NCI-H1694 (cell line): ENCODE measurements around the gene HS6ST1.

ENCODE experiments used
- DNase-seq: peaks from one replicate; lab custom pipeline; 2025; lab: John Stamatoyannopoulos, UW

Gene HS6ST1

DNA sequence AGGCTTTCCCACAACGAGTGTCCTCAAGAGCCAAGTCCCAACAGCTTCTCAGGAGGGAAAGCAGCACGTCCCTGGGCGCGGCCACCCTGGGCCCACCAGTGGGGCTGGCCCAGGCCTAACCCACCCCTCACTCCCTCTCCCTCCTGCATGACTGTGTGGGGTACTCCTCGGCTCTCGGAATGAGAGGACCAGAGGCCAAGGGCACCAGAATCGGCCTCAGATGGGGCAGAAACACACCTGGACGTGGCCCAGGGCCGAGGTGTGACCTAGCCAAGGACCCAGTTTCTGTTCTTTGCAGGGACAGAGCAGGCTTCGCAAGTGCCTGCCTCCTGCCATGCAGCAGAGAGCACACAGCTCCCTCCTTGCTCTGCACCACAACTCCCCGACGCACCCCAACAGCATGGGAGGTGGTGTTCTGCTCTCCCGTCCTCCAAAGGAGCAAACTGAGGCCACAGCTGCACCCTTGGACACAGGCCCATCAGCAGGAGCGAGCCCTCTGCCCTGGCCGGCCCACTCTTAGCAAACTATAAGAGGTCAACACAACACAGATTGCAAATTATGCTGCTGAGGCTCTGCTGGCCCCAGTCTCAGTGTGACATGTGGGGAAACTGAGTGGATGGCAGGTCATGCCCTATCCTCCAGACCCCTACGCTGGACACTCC lies 19.7 kb downstream of the HS6ST1 start:
- DNase-seq, result no peak

DNA sequence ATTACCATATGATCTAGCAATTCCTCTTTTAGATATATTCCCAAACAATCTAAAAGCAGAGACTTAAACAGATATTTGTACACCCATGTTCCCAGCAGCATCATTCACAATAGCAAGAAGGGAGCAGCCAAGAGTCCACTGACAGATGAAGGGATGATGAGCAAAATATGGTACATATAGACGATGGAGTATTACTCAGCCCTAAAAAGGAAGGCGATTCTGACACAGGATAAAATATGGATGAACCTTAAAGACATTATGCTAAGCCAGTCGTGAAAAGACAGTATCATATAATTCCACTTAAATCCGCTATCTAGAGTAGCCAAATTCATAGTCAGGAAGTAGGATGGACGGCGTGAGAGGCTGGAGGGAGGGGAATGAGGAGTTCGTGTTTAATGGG lies 20.4 kb downstream of the HS6ST1 start:
- no peak for DNase-seq

DNA sequence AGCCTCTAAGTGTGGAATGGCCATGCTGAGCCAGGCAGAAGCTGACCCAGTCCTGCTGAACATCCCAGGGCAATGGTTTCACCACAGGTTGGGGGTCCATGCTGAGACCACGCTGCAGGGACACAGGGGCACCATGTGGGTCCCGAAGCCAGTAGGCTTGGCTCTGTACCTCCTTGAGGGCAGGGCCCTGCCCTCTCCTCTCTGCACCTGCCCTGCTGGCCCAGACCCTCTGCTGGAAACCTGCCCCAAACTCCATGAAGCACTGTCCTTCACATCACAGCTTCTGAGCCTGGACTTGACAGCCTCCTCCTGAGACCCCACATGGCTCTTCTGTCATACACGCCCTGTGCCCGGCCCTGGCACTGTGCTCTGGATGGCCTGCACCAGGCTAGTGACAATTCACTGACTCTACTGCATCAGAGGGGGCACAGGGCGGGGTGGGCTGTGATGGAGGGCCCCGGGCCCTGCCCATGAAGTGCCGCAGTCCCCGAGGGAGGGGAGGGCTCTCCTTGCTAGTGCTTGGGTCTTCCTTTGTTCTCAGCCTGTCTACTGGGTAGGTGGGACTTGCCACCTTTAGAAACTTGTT lies 24.7 kb downstream of the HS6ST1 start:
- no peak for DNase-seq

DNA sequence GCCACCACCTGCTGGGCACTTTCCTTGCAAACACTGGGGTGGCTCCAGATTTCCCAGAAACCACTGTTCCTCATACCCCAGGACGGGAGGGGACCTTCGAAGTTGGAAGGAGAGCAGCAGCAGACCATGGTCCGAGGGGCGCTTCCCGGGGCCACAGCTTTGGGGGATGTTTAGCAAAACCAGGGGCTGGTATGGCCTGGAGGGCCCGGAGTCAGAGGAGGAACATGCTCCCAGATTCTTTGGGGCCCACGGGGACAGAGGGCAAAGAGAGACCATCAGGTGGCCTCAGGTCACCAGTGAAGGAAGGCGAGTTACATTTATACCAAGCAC lies 25.3 kb downstream of the HS6ST1 start:
- DNase-seq, result no peak

DNA sequence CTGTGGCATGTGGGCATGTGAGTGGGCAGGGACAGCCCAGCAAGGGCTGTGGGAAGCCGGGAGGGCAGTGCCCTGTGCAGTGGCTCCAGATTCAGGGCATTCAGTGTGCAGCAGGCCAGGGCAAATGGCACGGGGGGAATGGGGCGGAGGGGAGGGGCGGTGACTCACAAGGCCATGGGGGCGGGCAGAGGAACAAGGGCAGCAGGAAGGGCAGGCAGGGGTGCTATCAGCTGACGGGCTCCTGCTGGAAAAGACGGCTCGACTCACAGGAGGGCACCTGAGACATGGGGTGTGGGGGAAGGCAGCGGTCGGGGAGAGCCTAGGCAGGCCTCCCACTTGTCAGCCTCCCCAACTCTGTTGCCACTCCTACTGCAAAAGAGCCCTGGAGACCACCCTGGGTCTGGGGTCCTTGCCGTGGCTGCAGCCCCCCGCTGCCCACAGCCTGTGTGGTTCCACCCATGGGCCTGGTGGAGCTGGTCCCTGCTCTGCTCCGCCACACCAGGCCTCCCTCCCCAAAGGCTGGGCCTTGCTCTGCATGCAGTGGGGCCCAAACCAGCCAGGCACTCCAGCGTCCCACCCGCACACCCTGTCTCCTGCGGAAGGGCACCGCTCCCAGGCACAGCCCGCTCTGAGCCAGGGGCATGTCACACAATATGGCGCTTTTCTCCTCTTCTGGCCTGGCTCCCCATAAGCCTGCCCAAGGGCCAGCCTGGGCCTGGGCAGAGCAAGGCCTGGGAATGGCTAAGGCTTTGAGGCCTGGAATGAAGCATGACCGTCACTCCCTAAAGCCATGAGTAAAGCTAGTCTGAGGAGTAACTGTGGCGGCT lies 25.9 kb downstream of the HS6ST1 start:
- DNase-seq, result no peak

DNA sequence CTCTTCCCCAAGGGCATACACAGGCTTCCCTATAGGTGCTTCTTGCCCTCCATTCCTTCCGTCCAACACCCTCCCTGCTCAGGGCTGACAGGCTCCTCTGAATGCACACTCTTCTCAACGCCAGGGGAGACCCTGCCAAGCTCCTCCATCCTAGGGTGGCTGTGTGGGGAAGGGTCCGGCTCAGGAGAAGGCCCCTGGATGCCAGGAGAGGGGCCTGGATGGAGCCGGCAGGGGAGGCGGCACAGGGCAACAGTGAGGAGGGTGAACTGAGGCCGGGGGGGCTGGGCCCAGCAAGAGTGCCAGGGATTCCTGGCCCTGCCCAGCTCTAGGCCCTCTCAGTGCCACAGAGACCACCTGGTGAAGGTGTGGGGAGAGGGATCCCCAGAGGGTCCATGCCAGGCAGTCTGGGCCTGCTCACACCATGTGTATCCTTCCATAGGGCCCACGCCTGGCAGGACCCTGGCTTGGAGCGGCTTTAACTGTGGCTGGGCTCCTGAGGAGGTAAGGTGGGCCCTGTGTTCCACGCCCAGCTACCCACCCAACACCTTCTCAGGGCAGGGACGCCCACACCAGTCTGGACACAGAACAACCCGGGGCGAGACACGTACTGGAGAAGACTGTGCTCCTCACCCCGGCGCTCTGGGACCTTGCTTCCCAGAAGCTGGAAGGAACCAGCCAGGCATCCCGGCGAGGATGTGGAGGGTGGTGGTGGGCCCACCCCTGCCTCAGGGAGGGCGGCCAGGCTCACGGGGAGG lies 26.6 kb downstream of the HS6ST1 start:
- DNase-seq, result no peak

DNA sequence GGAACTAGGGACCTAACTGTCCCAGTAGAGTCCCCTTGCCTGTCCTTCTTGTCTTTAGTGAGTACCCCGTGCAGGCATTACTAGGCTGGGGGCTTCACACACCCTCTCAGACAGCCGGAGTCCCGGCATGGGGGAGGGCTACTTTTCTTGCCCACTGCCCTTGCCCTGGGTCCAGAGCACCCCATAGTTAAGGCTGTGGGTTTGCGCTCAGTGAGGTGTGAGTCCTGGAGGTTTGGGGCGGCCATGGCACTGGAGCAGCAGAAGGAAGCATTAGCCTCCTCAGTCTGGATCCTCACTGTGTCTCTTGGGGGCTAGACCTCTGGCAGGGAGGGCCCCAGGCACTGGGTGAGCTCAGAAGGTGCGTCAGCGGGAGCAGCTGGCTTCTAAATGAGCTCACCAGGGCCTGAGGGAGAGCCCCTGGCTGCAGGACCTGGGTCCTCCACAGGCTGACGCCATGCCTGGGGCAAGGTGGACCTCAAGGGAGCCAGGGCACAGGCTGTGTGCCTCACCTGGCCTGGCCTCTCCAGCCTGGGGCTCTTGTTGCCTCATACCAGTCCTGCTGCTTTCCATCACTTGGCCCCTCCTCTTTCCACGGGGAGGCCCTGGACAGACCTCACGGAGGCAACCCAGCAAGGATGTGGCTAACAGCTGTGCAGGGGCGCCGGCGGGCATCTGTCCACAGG lies 27.4 kb downstream of the HS6ST1 start:
- DNase-seq, result no peak

DNA sequence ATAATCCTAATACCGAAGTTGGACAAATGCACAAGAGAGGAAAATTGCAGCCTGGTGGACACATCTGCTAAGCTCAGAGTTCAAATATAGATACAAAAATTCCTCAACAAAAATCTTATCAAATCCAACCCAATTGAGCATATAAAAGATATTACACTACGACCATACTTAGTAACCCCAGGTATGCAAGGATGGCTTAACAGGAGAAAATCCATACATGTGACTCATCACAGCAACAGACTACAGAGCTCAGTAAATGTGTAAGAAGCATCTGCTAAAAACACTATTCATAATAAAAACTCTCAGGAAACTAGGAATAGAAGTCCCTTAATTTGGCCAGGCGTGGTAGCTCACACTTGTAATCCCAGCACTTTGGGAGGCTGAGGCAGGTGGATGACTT lies 28.3 kb downstream of the HS6ST1 start:
- DNase-seq, result no peak

DNA sequence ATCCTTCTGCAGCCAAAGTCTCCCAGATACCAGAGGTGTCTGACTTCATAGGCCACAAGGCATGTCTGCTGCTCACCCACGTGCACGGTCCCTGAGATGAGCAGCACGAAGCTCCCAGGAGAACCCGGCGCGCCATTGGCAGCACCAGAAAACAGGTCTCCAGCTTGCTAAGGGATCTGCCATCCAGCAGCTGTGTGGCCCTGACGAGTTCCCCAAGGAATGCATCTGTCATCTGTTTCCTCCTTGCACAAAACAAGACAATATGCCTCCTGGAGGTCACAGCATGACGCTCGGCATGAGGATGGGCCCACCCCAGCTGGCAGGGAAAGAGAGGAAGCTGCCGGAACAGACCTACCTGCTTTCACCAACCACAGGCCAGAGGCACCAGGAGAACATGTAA lies 29.2 kb downstream of the HS6ST1 start:
- DNase-seq, result peak; percentile 42

DNA sequence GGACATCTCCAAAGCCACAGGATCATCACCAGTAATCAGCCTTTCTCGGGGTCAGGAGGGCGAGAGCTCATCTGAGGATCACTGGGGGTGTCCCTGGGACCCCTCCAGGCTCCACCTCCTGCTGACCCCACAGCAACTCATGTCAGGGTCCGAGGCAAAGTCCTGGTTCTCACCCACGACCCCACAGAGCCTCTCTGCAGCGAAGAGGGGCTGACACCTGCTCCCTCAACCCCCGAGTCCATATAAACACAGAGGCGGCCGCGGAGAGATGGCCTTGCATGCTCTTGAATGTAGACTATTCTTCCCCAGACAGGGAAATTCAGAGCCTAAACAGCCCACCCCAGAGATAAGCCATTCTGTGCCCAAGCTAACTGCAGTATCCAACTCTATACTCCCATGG lies 29.9 kb downstream of the HS6ST1 start:
- no peak for DNase-seq

DNA sequence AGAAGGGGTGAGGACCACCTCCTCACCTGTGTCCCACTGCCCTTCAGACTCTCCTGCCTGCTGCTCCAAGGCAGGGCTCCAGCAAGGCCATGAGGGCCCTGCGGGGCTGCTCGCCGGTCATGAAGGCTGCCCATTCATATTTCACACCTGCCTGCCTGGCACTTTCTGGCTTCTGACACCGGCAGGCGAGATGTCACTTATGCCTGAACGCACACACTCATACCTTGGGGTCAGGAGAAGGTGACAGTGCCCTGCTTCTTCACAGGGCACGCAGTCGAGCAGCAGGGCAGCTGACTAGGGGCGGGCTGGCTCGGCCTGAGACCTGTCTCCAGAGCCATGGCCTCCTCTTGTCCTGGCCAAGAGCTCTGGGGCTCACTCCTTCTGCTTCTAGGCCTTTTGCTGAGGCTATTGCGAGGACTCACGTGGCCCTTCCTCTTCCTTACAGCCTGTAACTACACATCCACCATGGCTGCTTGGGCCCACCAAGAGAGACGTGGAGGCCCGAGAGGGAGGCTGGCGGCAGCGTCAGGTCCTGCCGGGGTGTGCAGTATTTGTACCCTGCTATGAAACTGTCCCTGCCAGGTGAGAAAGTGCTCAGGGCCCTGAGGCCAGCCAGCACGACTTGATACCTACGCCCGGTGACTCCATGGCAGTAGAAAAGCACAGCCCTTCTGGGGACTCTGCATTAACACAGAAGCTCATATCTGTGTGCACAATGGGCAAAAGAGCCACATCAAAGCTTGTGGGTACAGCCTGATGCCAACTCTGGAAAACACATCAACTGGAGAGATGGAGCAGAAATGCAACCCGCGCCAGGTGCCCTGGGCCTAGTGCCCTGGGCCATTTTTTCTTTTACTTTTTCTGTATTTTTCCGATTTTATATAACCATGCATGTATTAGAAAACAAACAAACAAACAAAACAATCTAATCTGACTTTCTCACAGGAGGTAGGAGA lies 30.6 kb downstream of the HS6ST1 start:
- no peak for DNase-seq

DNA sequence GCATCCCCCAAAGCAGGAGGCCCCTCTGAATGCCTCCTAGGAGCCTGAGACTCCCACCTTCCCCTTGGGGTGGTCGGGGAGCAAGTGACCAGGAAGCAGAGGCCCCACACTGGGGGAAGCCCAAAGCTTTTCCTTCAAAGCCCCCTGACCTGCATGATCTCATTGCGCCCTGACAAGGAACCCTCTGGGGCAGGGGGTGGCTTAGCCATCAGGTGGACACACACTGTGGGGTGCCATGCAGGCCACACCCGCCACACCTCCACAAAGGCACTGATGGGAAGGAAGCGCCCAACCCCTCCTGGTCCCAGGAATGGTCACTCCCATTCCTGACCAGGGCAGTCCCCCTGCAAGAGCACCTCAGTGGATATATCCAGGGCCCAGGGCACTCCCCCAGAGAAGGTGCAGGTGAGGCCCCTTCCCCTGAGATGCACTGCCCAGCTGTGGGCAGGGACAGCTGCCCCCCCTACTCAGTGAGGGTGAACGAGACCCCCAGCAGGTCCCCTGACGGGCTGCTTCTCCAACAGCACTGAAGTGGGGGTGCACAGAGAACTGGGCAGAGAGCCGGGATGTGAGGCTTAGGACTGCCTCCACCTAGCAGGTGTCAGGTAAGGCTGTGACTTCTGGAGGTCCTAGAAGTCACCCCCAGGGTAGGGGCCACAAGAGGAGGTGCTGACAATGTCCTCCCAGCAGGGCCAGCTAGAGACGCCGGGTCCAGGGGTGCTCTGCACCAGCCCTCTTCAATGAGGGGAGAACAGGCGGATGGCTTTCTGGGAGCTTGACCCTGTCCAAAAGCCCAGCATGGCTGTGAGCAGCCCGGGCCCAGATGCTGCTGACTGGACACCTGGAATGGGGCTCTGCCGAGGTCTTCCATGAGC lies 31.5 kb downstream of the HS6ST1 start:
- DNase-seq, result no peak

DNA sequence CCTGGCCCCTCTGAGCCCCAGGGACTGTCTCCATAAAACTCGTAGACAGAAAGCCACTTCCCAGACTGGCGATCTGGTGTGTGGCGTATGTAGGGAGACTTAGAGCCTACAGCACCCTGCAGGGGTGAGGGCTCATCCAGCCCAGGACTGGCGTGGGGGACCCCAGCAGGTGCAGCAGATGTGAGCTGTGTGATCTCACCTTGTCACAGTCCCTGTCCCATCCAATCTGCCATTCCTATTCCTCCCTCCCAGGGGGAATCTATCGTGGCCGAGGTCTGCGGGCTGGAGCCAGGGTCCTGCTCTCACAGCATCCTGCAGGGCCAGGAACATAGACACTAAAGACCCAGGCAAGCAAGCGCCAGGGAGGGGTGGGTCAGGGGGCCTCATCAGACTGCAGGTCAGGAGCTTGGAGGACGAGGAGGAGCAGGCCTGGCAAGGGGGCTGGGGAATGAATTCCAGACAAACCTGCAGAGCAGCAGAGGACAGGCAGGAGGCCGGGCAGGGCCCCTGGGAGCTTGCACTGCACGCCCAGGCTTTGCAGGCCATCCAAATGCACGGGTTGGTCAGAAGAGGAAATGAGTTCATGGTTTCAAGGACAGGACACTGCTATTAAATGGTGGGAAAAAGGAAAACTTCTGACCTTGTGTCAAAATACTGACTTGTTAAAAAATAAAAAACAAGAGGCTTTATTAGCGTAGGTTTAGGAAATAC lies 32.5 kb downstream of the HS6ST1 start:
- no peak for DNase-seq

DNA sequence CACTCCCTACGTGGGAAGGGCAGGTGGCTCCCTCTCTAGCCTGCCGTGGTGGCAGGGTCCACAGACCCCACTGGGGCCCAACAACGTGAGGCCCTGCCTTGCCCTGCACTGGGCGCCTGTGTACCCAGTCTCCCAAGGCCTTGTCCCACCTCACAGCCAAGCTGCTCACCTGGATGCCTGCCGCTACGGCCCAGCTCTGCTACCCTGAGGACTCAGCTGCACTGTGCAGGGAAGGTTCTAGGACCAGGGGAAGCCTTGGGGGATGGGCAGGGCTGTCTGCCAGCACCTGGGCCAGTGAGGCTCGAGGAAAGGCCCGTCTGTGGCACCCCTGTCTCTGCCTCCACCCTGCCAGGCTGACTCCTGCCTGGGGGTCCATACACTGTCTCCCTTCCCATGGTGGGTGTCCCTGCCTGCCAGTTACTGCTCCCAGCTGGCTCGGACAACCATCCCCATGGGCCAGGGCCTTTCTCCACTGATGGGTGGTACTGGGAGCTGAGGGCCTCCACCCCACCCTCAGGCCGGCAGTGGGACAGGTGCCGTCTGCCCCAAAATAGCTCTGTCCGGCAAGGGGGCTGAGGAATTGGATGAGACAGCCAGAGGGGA lies 33.2 kb downstream of the HS6ST1 start:
- no peak for DNase-seq

DNA sequence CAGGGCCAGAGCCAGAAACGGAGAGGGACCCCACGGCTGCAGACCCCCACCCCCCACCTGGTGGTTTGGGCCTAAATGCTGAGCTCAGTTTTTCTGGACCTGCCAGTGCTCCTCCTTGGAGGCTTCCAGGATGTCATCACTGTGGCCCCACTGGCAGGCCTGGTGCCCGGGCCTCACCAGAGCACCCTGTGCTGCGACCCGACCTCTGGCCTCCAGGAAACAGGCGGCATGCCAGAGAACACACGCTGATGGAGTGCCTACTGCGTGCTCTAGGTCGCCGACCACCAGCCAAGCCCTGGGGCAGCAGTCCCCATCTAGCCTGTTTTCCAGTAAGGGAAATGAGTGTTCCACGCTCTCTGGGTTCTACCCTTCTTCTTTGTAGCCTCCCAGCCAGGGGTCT lies 33.8 kb downstream of the HS6ST1 start:
- no peak for DNase-seq

DNA sequence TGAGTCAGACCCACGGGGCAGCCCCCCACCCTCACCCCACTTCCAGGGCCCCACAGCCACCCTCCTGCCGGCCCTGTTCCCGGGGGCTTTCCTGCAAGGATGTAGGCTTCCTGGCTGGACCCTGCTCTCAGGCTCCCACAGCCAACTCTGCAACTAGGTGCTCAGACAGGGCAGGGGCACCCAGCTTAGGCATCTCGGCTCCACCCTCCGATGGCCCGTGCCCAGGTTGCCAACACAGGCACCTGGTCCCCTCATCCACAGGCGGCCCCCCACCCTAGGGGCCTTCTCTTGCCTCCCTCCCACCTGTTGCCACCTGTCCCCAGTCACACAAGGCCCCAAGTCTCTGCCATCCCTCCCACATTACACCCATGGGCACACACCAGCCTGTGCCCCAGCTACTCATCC lies 34.6 kb downstream of the HS6ST1 start:
- no peak for DNase-seq

DNA sequence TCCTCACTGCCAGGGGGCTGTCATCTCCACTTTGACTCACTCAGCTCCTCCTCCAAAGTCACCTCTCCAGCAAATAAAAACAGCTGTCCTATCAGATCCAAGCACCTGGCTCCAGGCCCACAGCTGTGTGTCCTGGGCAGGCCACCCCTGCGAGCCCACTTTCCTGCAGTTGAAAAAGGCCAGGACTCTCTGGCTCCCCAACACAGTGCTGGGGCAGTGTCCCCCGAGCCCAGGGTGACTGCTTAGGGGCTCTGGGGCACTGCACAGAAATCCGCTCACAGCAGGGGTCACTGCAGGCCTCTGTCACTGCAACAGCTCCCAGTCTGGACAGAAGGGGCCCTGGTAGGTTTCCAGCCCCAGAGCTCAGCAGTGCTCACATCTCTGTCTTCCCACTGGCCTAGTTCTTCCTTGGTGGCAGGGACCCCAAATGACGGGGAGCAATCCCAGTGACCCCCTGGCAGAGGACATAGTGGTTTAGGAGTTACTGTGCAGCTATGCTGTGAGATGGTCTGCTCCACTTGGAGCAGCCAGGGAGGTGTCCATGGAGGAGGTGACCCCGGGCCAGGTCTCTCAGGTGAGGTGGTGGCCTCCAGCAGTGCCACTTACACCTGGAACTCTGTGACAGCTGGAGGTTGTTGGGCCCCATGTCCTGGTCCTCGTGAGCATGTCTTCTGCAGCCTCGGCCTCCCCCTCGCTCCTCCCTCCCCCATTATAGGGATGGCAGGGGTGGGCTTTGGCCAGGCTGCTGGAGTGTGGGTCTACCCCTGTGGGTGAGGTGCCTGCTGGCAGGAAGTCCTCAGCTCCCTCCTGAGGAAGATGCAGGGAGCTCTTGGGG lies 35.5 kb downstream of the HS6ST1 start:
- no peak for DNase-seq
